Gastroesophageal sphincter (tissue), 3 donors: Measurements from ENCODE around the gene TPP2.

ENCODE experiments used
- EP300 ChIP-seq: sonication (generic); formaldehyde crosslinking; IDR thresholded peaks from one replicate; pipeline ENCODE4 v1.6.1; 2017; ENCODE audit warnings: antibody characterized with exemption, mild to moderate bottlenecking
- POLR2A ChIP-seq, 2 donors: fragments of 450-650 bp; IDR thresholded peaks; one replicate each; pipeline ENCODE4 v1.6.1; 2017; ENCODE audit warnings: antibody characterized with exemption in 2 of 2, mild to moderate bottlenecking in 2 of 2, moderate library complexity in 1 of 2
- TF ChIP-seq, protein P1 (sequence below), 4 experiments: fragments of 200-600 bp in 2 of 4; fragments of 450-650 bp in 2 of 4; sonication (generic) in 1 of 4; IDR thresholded peaks; one replicate each; pipeline ENCODE4 v1.5.1; 2017 to 2019; ENCODE audit warnings: antibody characterized with exemption in 4 of 4, mild to moderate bottlenecking in 2 of 4, moderate library complexity in 2 of 4

- TF ChIP-seq, protein P1, sequence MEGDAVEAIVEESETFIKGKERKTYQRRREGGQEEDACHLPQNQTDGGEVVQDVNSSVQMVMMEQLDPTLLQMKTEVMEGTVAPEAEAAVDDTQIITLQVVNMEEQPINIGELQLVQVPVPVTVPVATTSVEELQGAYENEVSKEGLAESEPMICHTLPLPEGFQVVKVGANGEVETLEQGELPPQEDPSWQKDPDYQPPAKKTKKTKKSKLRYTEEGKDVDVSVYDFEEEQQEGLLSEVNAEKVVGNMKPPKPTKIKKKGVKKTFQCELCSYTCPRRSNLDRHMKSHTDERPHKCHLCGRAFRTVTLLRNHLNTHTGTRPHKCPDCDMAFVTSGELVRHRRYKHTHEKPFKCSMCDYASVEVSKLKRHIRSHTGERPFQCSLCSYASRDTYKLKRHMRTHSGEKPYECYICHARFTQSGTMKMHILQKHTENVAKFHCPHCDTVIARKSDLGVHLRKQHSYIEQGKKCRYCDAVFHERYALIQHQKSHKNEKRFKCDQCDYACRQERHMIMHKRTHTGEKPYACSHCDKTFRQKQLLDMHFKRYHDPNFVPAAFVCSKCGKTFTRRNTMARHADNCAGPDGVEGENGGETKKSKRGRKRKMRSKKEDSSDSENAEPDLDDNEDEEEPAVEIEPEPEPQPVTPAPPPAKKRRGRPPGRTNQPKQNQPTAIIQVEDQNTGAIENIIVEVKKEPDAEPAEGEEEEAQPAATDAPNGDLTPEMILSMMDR (IDR thresholded peaks at IDR 0.05) = no peak
- TF ChIP-seq POLR2A (IDR thresholded peaks at IDR 0.05) = no peak
- no peak for TF ChIP-seq EP300
These were observed 31.8 kb downstream of the TPP2 start for GRCh38 chr13:102628559-102628958.
